ENCODE results near the gene GRSF1.

The GRSF1 gene

DNA sequence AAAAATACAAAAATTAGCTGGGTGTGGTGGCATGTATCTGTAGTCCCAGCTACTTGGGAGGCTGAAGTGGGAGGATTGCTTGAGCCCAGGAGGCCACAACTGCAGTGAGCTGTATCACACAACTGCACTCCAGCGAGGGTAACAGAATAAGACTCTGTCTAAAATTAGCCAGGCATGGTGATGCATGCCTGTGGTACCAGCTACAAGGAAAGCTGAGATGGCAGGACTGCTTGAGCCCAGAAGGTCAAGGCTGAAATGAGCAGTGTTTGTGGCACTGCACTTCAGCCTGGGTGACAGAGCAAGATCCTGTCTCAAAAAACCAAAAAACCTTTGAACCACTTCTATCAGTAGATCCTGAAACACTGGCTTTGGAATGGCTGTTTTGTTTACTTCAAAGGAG is 10.2 kb downstream of the GRSF1 start:
- no peak for TF ChIP-seq TAF1 (IDR thresholded peaks at IDR 0.05; ENCODE audit: low read depth)
- no peak for TF ChIP-seq EGR1 (IDR thresholded peaks at IDR 0.05)
- TF ChIP-seq CREB1 (IDR thresholded peaks at IDR 0.05; ENCODE audit: low read depth) = no peak
- TF ChIP-seq, protein P1, sequence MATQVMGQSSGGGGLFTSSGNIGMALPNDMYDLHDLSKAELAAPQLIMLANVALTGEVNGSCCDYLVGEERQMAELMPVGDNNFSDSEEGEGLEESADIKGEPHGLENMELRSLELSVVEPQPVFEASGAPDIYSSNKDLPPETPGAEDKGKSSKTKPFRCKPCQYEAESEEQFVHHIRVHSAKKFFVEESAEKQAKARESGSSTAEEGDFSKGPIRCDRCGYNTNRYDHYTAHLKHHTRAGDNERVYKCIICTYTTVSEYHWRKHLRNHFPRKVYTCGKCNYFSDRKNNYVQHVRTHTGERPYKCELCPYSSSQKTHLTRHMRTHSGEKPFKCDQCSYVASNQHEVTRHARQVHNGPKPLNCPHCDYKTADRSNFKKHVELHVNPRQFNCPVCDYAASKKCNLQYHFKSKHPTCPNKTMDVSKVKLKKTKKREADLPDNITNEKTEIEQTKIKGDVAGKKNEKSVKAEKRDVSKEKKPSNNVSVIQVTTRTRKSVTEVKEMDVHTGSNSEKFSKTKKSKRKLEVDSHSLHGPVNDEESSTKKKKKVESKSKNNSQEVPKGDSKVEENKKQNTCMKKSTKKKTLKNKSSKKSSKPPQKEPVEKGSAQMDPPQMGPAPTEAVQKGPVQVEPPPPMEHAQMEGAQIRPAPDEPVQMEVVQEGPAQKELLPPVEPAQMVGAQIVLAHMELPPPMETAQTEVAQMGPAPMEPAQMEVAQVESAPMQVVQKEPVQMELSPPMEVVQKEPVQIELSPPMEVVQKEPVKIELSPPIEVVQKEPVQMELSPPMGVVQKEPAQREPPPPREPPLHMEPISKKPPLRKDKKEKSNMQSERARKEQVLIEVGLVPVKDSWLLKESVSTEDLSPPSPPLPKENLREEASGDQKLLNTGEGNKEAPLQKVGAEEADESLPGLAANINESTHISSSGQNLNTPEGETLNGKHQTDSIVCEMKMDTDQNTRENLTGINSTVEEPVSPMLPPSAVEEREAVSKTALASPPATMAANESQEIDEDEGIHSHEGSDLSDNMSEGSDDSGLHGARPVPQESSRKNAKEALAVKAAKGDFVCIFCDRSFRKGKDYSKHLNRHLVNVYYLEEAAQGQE (IDR thresholded peaks at IDR 0.05; ENCODE audit: low read depth) = no peak
- no peak for TF ChIP-seq TCF12 (IDR thresholded peaks at IDR 0.05; ENCODE audit: low read depth)
- TF ChIP-seq NFIC (IDR thresholded peaks at IDR 0.05) = no peak
- no peak for TF ChIP-seq CEBPB (IDR thresholded peaks at IDR 0.05)
- TF ChIP-seq, protein P2, sequence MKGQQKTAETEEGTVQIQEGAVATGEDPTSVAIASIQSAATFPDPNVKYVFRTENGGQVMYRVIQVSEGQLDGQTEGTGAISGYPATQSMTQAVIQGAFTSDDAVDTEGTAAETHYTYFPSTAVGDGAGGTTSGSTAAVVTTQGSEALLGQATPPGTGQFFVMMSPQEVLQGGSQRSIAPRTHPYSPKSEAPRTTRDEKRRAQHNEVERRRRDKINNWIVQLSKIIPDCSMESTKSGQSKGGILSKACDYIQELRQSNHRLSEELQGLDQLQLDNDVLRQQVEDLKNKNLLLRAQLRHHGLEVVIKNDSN (IDR thresholded peaks at IDR 0.05) = no peak

DNA sequence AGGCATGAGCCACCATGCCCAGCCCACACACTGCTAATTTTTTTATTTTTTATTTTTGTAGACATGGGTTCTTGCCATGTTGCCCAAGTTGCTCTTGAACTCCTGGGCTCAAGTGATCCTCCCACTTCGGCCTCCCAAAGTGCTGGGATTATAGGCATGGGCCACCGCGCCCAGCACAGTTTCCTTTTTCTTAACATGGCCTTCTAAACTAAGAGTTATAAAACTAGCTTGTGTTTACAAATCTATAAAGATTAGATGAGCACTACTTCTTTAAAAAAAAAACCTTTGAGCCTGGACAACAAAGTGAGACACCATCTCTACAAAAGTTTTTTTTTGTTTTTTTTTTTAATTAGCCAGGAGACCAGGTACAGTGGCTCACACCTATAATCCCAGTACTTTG is 10.7 kb downstream of the GRSF1 start:
- TF ChIP-seq CREB1 (IDR thresholded peaks at IDR 0.05; ENCODE audit: low read depth) (no peak), ZBTB7A (IDR thresholded peaks at IDR 0.05; ENCODE audit: low read depth) (no peak), CEBPB (IDR thresholded peaks at IDR 0.05) (no peak), YY1 (IDR thresholded peaks at IDR 0.05; ENCODE audit: low read depth) (no peak)
- TF ChIP-seq, protein P3, sequence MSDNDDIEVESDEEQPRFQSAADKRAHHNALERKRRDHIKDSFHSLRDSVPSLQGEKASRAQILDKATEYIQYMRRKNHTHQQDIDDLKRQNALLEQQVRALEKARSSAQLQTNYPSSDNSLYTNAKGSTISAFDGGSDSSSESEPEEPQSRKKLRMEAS (IDR thresholded peaks at IDR 0.05) = no peak

DNA sequence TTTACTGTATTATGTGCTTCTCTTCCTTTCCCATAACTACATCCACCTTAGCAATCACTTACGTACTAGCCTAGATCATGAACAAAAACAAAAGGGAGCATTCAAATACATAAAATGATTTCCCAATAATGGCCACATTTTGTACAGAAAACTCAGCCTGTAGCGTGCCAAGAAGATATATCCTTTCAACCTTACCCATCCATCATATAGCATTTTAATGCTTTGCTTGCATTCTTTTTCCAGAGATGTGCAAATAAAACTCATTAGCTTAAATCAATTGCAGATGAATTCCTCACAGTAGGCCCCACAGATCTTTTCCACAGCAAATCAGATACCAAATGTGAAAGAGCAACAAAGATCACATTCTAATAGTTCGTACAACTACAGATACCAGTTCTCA is 20.8 kb downstream of the GRSF1 start:
- TF ChIP-seq NFIC (IDR thresholded peaks at IDR 0.05) (no peak), EGR1 (IDR thresholded peaks at IDR 0.05) (no peak), YY1 (IDR thresholded peaks at IDR 0.05; ENCODE audit: low read depth) (no peak), TCF12 (IDR thresholded peaks at IDR 0.05; ENCODE audit: low read depth) (no peak), TEAD4 (IDR thresholded peaks at IDR 0.05) (no peak), FOXM1 (IDR thresholded peaks at IDR 0.05; ENCODE audit: borderline replicate concordance, low read depth) (no peak), RAD21 (IDR thresholded peaks at IDR 0.05; ENCODE audit: low read depth) (no peak), TAF1 (IDR thresholded peaks at IDR 0.05; ENCODE audit: low read depth) (no peak), ZBTB7A (IDR thresholded peaks at IDR 0.05; ENCODE audit: low read depth) (no peak), EP300 (IDR thresholded peaks at IDR 0.05; ENCODE audit: borderline replicate concordance) (no peak), CEBPB (IDR thresholded peaks at IDR 0.05) (no peak), CREB1 (IDR thresholded peaks at IDR 0.05; ENCODE audit: low read depth) (no peak)
- TF ChIP-seq, protein P3 (IDR thresholded peaks at IDR 0.05) = no peak
- TF ChIP-seq, protein P2 (IDR thresholded peaks at IDR 0.05) = no peak
- TF ChIP-seq, protein P1 (IDR thresholded peaks at IDR 0.05; ENCODE audit: low read depth) = no peak

DNA sequence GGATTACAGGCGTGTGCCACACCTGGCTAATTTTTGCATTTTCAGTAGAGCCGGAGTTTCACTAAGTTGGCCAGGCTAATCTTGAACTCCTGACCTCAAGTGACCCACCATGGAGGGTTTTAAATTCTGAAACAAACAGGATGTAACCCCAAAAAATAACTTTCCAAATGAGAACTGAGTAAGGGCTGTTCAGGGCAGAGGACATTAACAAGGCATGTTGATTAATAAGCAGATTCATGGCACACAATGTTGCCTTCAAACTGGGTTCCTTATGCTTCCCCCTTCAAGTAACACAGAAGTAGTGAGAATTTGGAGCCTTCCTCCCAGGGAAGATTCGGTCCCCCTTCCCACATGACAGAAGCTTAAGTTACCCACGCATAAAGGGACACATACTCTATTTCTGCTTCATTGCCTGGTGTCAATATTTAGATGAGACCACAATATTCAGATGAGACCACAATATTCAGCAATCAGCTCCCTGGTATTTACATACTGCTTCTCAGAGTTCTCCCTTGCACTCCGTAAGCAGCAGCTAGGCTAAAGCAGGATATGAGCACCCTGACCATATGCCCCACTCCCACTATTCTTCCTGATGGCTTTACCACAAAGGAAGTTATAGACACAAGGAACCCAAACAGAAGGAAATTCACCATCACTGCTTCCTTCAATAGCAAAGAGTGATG is 21.4 kb downstream of the GRSF1 start:
- no peak for TF ChIP-seq RAD21 (IDR thresholded peaks at IDR 0.05; ENCODE audit: low read depth)
- TF ChIP-seq, protein P1 (IDR thresholded peaks at IDR 0.05; ENCODE audit: low read depth) = no peak
- no peak for TF ChIP-seq NFIC (IDR thresholded peaks at IDR 0.05)
- no peak for TF ChIP-seq TEAD4 (IDR thresholded peaks at IDR 0.05)
- TF ChIP-seq EP300 (IDR thresholded peaks at IDR 0.05; ENCODE audit: borderline replicate concordance) = no peak
- TF ChIP-seq CEBPB (IDR thresholded peaks at IDR 0.05) = no peak

DNA sequence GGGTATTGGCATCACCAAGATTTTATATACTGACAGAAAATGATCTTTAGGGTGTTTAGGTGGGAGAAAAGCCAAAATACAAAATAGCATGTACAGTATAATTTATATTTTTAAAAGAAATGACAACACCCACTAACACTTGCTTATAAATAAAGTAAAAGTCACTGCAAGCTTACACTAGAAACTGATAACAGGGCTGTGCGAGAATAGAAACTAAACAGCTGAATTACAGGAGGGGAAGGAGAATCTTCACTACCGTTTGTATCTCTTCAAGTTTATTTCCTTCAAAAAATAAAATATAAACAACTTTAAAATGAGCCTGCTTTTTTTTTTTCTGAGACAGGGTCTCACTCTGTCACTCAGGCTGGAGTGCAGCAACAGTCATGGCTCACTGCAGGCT is 22.8 kb downstream of the GRSF1 start:
- TF ChIP-seq EGR1 (IDR thresholded peaks at IDR 0.05) (no peak), ZBTB7A (IDR thresholded peaks at IDR 0.05; ENCODE audit: low read depth) (no peak), TCF12 (IDR thresholded peaks at IDR 0.05; ENCODE audit: low read depth) (no peak), YY1 (IDR thresholded peaks at IDR 0.05; ENCODE audit: low read depth) (no peak), CREB1 (IDR thresholded peaks at IDR 0.05; ENCODE audit: low read depth) (no peak), CEBPB (IDR thresholded peaks at IDR 0.05) (no peak), FOXM1 (IDR thresholded peaks at IDR 0.05; ENCODE audit: borderline replicate concordance, low read depth) (no peak), EP300 (IDR thresholded peaks at IDR 0.05; ENCODE audit: borderline replicate concordance) (no peak)
- TF ChIP-seq, protein P1 (IDR thresholded peaks at IDR 0.05; ENCODE audit: low read depth) = no peak
- TF ChIP-seq, protein P3 (IDR thresholded peaks at IDR 0.05) = no peak
